Measurements from ENCODE around the gene TPRA1. TPM values are rescaled to one million over a fixed set of nuclear protein-coding genes. Genes with fewer than 3 reads are reported as not detected.

The TPRA1 gene
- total RNA-seq, 4 donors from 2014 or later, result 36.2 to 47.5 (median 43.2) TPM

DNA sequence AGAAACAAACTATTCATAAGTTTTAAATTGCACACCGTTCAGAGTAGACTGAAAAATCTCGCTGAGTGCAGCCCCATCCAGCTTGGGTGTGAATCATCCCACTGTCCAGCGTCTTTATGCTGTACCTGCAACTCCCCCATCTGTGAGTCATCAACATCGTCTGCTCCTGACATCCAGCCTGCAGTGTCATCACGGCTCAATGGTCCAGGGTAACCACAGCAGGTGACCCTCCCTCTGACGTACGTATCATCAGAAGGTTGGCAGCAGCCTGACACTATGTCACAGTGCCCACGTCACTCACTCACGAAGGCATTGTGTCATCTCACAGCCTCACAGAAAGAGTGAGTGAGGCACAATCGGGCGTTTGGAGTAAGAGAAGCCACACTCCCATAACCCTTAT is 65.2 kb downstream of the TPRA1 start:
- H3K4me3 ChIP-seq (replicated peaks in 1 of 3), result no peak overlapping the region
- no peak for TF ChIP-seq POLR2A (IDR thresholded peaks at IDR 0.05)
- TF ChIP-seq CTCF (IDR thresholded peaks at IDR 0.05), result no peak
- H3K9me3 ChIP-seq, result no peaks in the 10 kb centered on the region
- 60 to 70% methylated on average over 11 of the region's 11 CpGs for WGBS, 2 donors
- H3K4me1 ChIP-seq, result no peaks in the 10 kb centered on the region
- intact Hi-C loops (cut with DNase I), result no loop called here
- no peak overlapping the region for H3K27ac ChIP-seq
- H3K27me3 ChIP-seq, result no peaks in the 10 kb centered on the region
- no peak for DNase-seq
- H3K36me3 ChIP-seq, result no peaks in the 10 kb centered on the region

GRCh38 chr3:127524296-127524896 is 66.1 kb downstream of the TPRA1 start:
- H3K27ac ChIP-seq, result no peak overlapping the region
- intact Hi-C loops (cut with DNase I), result no loop called here
- no peaks in the 10 kb centered on the region for H3K36me3 ChIP-seq
- TF ChIP-seq POLR2A (IDR thresholded peaks at IDR 0.05), result no peak
- no peak for TF ChIP-seq CTCF (IDR thresholded peaks at IDR 0.05)
- no peak overlapping the region for H3K4me3 ChIP-seq (replicated peaks in 1 of 3)
- no peaks in the 10 kb centered on the region for H3K9me3 ChIP-seq
- no peaks in the 10 kb centered on the region for H3K4me1 ChIP-seq
- no peak for DNase-seq
- no peaks in the 10 kb centered on the region for H3K27me3 ChIP-seq
- WGBS, 2 donors, result 54 to 62% methylated on average over 13 of the region's 13 CpGs

Small RNA genes within 50 kb of the gene (microRNA-seq; reads per million reads assigned to microRNA genes)
- gene MIR6825 (not detected), gene MIR7976 (not detected)

Small RNA genes within 50 kb of the gene (small RNA-seq; reads per million reads assigned to genes)
- not detected for gene AC084035.1
- not detected for gene MIR6825
- not detected for gene MIR7976

Other genes starting within 250 kb of the TPRA1 start
- 10 to 100 TPM in 1 of 4 donors, 1 to 10 TPM in 3; 7.5 to 15.1 (median 9.5) TPM for gene MCM2, start 7.7 kb upstream of the TPRA1 start, total RNA-seq
- 1 to 10 TPM; 3.2 to 9.4 (median 8.0) TPM for gene PODXL2, start 38.5 kb upstream of the TPRA1 start, total RNA-seq
- gene ABTB1, start 82.2 kb upstream of the TPRA1 start, total RNA-seq, result 10 to 100 TPM; 18.9 to 29.1 (median 24.4) TPM
- gene MGLL, start 231.8 kb upstream of the TPRA1 start, total RNA-seq, result 10 to 100 TPM; 12.4 to 24.7 (median 18.4) TPM

Data from thyroid gland (tissue), 4 donors.